HCT116 (cell line): ENCODE data around the gene KATNAL1. TPM values are rescaled to one million over a fixed set of nuclear protein-coding genes. Genes with fewer than 3 reads are reported as not detected.

Experiments used
- ATAC-seq: fragments of 200-7000 bp; cut with Tn5 transposase; 2 replicates; pipeline ENCODE4 v1.9.1; 2020; ENCODE audit warnings: mild to moderate bottlenecking, moderate library complexity
- BruUV-seq: library from RNA; stranded (reverse); fragments of 400-500 nt; replicated peaks from 2 replicates; lab custom pipeline; 2021; lab: Mats Ljungman, UMichigan
- CTCF ChIA-PET: fragments of 300-600 bp; sonication (Branson Sonifier 250); formaldehyde crosslinking; loops from one replicate; lab custom pipeline; 2021; ENCODE audit warnings: antibody characterized with exemption; lab: Charles Lee
- POLR2A ChIA-PET: fragments of 300-600, 350-600 bp; sonication (Branson Sonifier 250); formaldehyde crosslinking; loops from one replicate; lab custom pipeline; 2021; ENCODE audit warnings: antibody characterized with exemption; lab: Charles Lee
- RAD21 ChIA-PET, 2 experiments: fragments of 300-600 bp; sonication (Branson Sonifier 250); formaldehyde crosslinking; loops; one replicate each; lab custom pipeline; 2023; ENCODE audit warnings: low total read pairs in 2 of 2; ENCODE audit not compliant: uncharacterized antibody in 2 of 2, unreplicated experiment in 2 of 2, low non-redundant PET in 1 of 2; lab: Charles Lee
- DNase-seq: peaks from one replicate; pipeline ENCODE4 v3.0.0-alpha.2; 2010; ENCODE audit warnings: low read depth, low spot score
- H2AFZ ChIP-seq: fragments of 200-600 bp; shearing (Covaris generic), sonication (generic); 2 replicates; pipeline ENCODE4 v1.6.1; 2017; ENCODE audit warnings: low read depth, mixed run types, mixed read lengths, antibody characterized with exemption, low read length; ENCODE audit not compliant: poor library complexity, severe bottlenecking
- H3K27ac ChIP-seq: 2 replicates; pipeline ENCODE4 v1.5.1; 2012; ENCODE audit warnings: low read depth, low read length
- H3K27me3 ChIP-seq: fragments of 200-600 bp; sonication (generic); 2 replicates; pipeline ENCODE4 v1.6.1; 2016; ENCODE audit warnings: mixed run types, low read length, mixed read lengths; ENCODE audit not compliant: insufficient read depth
- H3K36me3 ChIP-seq, 2 experiments: fragments of 200-500 bp in 1 of 2; fragments of 200-600 bp in 1 of 2; sonication (Bioruptor generic) in 1 of 2; sonication (generic) in 1 of 2; 2 replicates each; pipeline versions ENCODE4 v1.5.1 to v1.6.1; 2014 to 2016; ENCODE audit warnings: low read length in 2 of 2, inconsistent platforms in 1 of 2, mixed read lengths in 1 of 2, mixed run types in 1 of 2; ENCODE audit not compliant: insufficient read depth in 2 of 2, control insufficient read depth in 1 of 2
- H3K4me1 ChIP-seq, 2 experiments: fragments of 200-600 bp in 1 of 2; sonication (generic) in 1 of 2; 2 replicates each; pipeline versions ENCODE4 v1.5.1 to v1.6.1; 2012 to 2017; ENCODE audit warnings: low read length in 2 of 2, inconsistent platforms in 1 of 2, mild to moderate bottlenecking in 1 of 2, mixed read lengths in 1 of 2, mixed run types in 1 of 2, moderate library complexity in 1 of 2; ENCODE audit not compliant: insufficient read depth in 2 of 2, control insufficient read depth in 1 of 2
- H3K4me2 ChIP-seq: fragments of 200-600 bp; sonication (generic); 2 replicates; pipeline ENCODE4 v1.6.1; 2017; ENCODE audit warnings: mixed run types, low read length, mixed read lengths
- H3K4me3 ChIP-seq, 2 experiments: fragments of 200-600 bp in 1 of 2; sonication (generic) in 1 of 2; replicated peaks in 1 of 2; 2 replicates each; pipeline ENCODE4 v1.5.1; 2011 to 2016; ENCODE audit warnings: low read length in 2 of 2, control low read depth in 1 of 2, low read depth in 1 of 2, mild to moderate bottlenecking in 1 of 2, mixed read lengths in 1 of 2, mixed run types in 1 of 2
- H3K79me2 ChIP-seq: fragments of 200-600 bp; sonication (generic); 2 replicates; pipeline ENCODE4 v1.6.1; 2017; ENCODE audit warnings: mild to moderate bottlenecking, mixed run types, low read length, moderate library complexity, mixed read lengths; ENCODE audit not compliant: insufficient read depth
- H3K9ac ChIP-seq: fragments of 200-600 bp; sonication (generic); 2 replicates; pipeline ENCODE4 v1.6.1; 2016; ENCODE audit warnings: low read length, mixed read lengths
- H3K9me2 ChIP-seq: fragments of 200-600 bp; sonication (generic), shearing (Covaris generic); 2 replicates; pipeline ENCODE4 v1.6.1; 2017; ENCODE audit warnings: mixed run types, mild to moderate bottlenecking, moderate library complexity; ENCODE audit not compliant: insufficient read depth
- H3K9me3 ChIP-seq, 2 experiments: fragments of 200-500 bp in 1 of 2; fragments of 200-600 bp in 1 of 2; sonication (Bioruptor generic) in 1 of 2; sonication (generic) in 1 of 2; 2 replicates each; pipeline ENCODE4 v1.6.1; 2014 to 2017; ENCODE audit warnings: low read length in 2 of 2, mixed read lengths in 2 of 2, inconsistent platforms in 1 of 2, low read depth in 1 of 2, mild to moderate bottlenecking in 1 of 2, mixed run types in 1 of 2, moderate library complexity in 1 of 2; ENCODE audit not compliant: control insufficient read depth in 1 of 2, insufficient read depth in 1 of 2
- H4K20me1 ChIP-seq: fragments of 200-600 bp; sonication (generic), shearing (Covaris generic); 2 replicates; pipeline ENCODE4 v1.6.1; 2017; ENCODE audit warnings: mixed run types, mild to moderate bottlenecking, moderate library complexity; ENCODE audit not compliant: insufficient read depth
- CBX3 ChIP-seq: IDR thresholded peaks from 2 replicates; pipeline ENCODE4 v1.6.1; 2012; ENCODE audit warnings: low read depth
- EGR1 ChIP-seq: IDR thresholded peaks from 2 replicates; pipeline ENCODE4 v1.6.1; 2012; ENCODE audit warnings: low read depth
- FOSL1 ChIP-seq: IDR thresholded peaks from 2 replicates; pipeline ENCODE4 v1.6.1; 2012; ENCODE audit warnings: low read depth
- JUND ChIP-seq: IDR thresholded peaks from 2 replicates; pipeline ENCODE4 v1.6.1; 2012
- POLR2AphosphoS5 ChIP-seq: IDR thresholded peaks from 2 replicates; pipeline ENCODE4 v1.6.1; 2011; ENCODE audit warnings: mild to moderate bottlenecking, low read depth, low read length, moderate library complexity
- RAD21 ChIP-seq: IDR thresholded peaks from 2 replicates; pipeline ENCODE4 v1.6.1; 2012; ENCODE audit warnings: low read depth, mild to moderate bottlenecking
- SRF ChIP-seq: IDR thresholded peaks from 2 replicates; pipeline ENCODE4 v1.6.1; 2012; ENCODE audit warnings: low read depth
- TCF7L2 ChIP-seq: IDR thresholded peaks from 2 replicates; pipeline ENCODE4 v1.7.0; 2011; ENCODE audit warnings: borderline replicate concordance, inconsistent platforms; ENCODE audit not compliant: insufficient read depth, insufficient read length; ENCODE audit errors: extremely low read depth
- YY1 ChIP-seq: IDR thresholded peaks from 2 replicates; pipeline ENCODE4 v1.6.1; 2011; ENCODE audit warnings: low read length, low read depth, moderate library complexity, mild to moderate bottlenecking; ENCODE audit not compliant: insufficient replicate concordance; ENCODE audit errors: extremely low read depth
- ZFX ChIP-seq: fragments of 450-650 bp; IDR thresholded peaks from 2 replicates; pipeline ENCODE4 v1.6.1; 2017
- intact Hi-C: fragments of 100-400 bp; cut with micrococcal nuclease; formaldehyde crosslinking; loops from 2 replicates; pipeline ENCODE4 v1.10.0; 2022
- total RNA-seq: library from RNA; stranded (reverse); gene quantifications from one replicate; pipeline ENCODE4 v1.2.1, GENCODE V29; 2021; ENCODE audit not compliant: unreplicated experiment
- TF ChIP-seq, protein P1 (sequence below): IDR thresholded peaks from 2 replicates; pipeline ENCODE4 v1.6.1; 2012
- TF ChIP-seq, protein P2 (sequence below): IDR thresholded peaks from 2 replicates; pipeline ENCODE4 v1.6.1; 2012; ENCODE audit warnings: low read depth
- TF ChIP-seq, protein P3 (sequence below): IDR thresholded peaks from 2 replicates; pipeline ENCODE4 v1.6.1; 2012
- TF ChIP-seq, protein P4 (sequence below): IDR thresholded peaks from 2 replicates; pipeline ENCODE4 v1.6.1; 2011; ENCODE audit warnings: mild to moderate bottlenecking, low read length, moderate library complexity; ENCODE audit not compliant: insufficient replicate concordance; ENCODE audit errors: extremely low read depth

Gene KATNAL1
- total RNA-seq, 1 experiment from 2014 or later, result 17.3 TPM

DNA sequence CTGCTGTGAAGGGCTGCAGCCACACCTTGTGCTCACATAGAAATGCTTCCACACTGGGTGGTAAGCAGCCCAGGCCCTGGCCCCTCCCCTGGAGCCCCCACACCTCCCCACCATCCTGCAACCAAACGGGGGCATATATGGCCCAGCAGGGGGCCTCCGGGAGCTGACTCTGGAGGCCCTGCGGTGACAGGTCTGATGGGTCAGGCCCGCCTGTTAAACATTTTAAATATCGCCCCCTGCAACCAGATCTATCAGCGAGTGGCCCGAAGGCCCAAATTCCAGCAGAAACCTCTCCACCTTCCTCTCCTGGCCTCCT lies 48.0 kb upstream of the KATNAL1 start:
- BruUV-seq, result no TSS peak
- no peak overlapping the region for H3K4me3 ChIP-seq
- TF ChIP-seq EGR1, result no peak
- TF ChIP-seq POLR2AphosphoS5, result no peak
- no peak for TF ChIP-seq CBX3
- peak; percentile 22; the same call in 1 of the 2 replicates for TF ChIP-seq RAD21
- TF ChIP-seq JUND, result no peak
- TF ChIP-seq FOSL1, result no peak
- TF ChIP-seq, all 23 proteins: peak for 1
- DNase-seq (no peak), ATAC-seq (peak; percentile 62)
- Histone ChIP-seq H3K27ac (no peak overlapping the region), H3K36me3 (no peaks in the 10 kb centered on the region), H4K20me1 (no peaks in the 10 kb centered on the region), H3K9me2 (no peaks in the 10 kb centered on the region), H3K79me2 (no peaks in the 10 kb centered on the region), H3K4me1 (no peaks in the 10 kb centered on the region), H3K27me3 (no peaks in the 10 kb centered on the region), H3K9me3 (peaks cover 0 to 5% of the 10 kb centered on the region in 2 experiments; a peak in 2 of 4 replicates), H2AFZ (no peak overlapping the region), H3K4me2 (no peak overlapping the region), H3K9ac (no peak overlapping the region)
- RAD21 ChIA-PET, result no interaction called here
- CTCF ChIA-PET, result no interaction called here
- POLR2A ChIA-PET, result no interaction called here
- intact Hi-C loops, result no loop called here

DNA sequence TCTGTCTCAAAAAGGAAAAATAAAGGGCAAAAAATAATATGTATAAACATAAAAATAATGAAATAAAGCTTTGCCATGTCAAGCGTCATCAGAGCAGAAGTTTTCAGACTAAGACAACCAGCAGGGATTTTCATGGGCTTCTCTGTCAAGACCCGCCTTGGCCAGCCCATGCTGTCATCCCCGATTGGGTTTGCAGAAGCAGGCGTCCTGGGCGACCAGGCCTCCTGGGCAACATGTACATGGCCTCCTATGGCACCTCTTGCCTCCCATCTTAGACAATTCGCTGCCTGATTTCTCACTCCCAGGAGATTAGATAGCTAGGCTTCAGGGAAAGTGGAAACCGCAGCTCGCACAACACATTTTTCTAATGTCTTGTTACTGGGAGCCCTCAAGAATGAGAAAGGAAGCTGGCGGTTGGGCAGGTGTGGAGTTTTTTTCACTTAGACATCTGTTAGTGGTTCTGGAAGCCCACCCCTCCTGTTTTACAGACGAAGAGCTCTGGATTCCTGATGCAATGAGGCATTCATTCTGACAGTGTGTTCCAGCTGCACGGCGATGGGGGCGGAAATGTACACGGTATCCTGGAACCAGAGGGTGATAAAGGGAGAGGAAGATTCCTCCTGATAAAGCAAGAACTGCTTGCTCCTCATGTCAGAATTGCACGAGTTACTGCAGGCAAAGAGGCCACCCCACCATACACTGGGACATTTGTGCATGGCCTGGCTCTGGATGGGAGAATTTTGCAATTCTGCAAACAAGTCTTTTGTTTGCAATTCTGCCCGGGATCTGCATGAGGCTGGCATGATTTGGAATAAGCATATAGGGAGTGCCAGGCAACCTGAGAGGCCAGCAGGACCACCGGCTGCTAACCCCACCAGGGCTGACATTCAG lies 47.4 kb upstream of the KATNAL1 start:
- BruUV-seq, result no TSS peak
- peaks cover 0 to 5% of the 10 kb centered on the region in 2 experiments; a peak in 2 of 4 replicates for H3K9me3 ChIP-seq
- H3K27me3 ChIP-seq, result no peaks in the 10 kb centered on the region
- H3K4me1 ChIP-seq, result no peaks in the 10 kb centered on the region
- CTCF ChIA-PET, result no interaction called here
- H3K9me2 ChIP-seq, result no peaks in the 10 kb centered on the region
- no peak overlapping the region for H2AFZ ChIP-seq
- H3K36me3 ChIP-seq, result no peaks in the 10 kb centered on the region
- no peaks in the 10 kb centered on the region for H3K79me2 ChIP-seq
- ATAC-seq, result no peak
- H4K20me1 ChIP-seq, result no peaks in the 10 kb centered on the region
- no peak overlapping the region for H3K27ac ChIP-seq
- DNase-seq, result no peak
- POLR2A ChIA-PET, result no interaction called here
- H3K4me3 ChIP-seq, result no peak overlapping the region
- RAD21 ChIA-PET, result no interaction called here
- H3K9ac ChIP-seq, result no peak overlapping the region
- intact Hi-C loops, result no loop called here
- no peak overlapping the region for H3K4me2 ChIP-seq
- TF ChIP-seq FOSL1 (no peak), SRF (no peak), JUND (no peak), ZFX (no peak), TCF7L2 (no peak), YY1 (no peak)
- TF ChIP-seq, protein P1, sequence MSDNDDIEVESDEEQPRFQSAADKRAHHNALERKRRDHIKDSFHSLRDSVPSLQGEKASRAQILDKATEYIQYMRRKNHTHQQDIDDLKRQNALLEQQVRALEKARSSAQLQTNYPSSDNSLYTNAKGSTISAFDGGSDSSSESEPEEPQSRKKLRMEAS, result no peak
- TF ChIP-seq, protein P2, sequence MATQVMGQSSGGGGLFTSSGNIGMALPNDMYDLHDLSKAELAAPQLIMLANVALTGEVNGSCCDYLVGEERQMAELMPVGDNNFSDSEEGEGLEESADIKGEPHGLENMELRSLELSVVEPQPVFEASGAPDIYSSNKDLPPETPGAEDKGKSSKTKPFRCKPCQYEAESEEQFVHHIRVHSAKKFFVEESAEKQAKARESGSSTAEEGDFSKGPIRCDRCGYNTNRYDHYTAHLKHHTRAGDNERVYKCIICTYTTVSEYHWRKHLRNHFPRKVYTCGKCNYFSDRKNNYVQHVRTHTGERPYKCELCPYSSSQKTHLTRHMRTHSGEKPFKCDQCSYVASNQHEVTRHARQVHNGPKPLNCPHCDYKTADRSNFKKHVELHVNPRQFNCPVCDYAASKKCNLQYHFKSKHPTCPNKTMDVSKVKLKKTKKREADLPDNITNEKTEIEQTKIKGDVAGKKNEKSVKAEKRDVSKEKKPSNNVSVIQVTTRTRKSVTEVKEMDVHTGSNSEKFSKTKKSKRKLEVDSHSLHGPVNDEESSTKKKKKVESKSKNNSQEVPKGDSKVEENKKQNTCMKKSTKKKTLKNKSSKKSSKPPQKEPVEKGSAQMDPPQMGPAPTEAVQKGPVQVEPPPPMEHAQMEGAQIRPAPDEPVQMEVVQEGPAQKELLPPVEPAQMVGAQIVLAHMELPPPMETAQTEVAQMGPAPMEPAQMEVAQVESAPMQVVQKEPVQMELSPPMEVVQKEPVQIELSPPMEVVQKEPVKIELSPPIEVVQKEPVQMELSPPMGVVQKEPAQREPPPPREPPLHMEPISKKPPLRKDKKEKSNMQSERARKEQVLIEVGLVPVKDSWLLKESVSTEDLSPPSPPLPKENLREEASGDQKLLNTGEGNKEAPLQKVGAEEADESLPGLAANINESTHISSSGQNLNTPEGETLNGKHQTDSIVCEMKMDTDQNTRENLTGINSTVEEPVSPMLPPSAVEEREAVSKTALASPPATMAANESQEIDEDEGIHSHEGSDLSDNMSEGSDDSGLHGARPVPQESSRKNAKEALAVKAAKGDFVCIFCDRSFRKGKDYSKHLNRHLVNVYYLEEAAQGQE, result no peak
- TF ChIP-seq, protein P3, sequence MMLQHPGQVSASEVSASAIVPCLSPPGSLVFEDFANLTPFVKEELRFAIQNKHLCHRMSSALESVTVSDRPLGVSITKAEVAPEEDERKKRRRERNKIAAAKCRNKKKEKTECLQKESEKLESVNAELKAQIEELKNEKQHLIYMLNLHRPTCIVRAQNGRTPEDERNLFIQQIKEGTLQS, result no peak
- TF ChIP-seq, protein P4, sequence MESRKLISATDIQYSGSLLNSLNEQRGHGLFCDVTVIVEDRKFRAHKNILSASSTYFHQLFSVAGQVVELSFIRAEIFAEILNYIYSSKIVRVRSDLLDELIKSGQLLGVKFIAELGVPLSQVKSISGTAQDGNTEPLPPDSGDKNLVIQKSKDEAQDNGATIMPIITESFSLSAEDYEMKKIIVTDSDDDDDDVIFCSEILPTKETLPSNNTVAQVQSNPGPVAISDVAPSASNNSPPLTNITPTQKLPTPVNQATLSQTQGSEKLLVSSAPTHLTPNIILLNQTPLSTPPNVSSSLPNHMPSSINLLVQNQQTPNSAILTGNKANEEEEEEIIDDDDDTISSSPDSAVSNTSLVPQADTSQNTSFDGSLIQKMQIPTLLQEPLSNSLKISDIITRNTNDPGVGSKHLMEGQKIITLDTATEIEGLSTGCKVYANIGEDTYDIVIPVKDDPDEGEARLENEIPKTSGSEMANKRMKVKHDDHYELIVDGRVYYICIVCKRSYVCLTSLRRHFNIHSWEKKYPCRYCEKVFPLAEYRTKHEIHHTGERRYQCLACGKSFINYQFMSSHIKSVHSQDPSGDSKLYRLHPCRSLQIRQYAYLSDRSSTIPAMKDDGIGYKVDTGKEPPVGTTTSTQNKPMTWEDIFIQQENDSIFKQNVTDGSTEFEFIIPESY, result no peak
